GM19099 (cell line): Measurements from ENCODE around the gene ST3GAL6.

ENCODE experiments used
- POLR2A ChIP-seq: IDR thresholded peaks from 3 replicates; pipeline ENCODE4 v1.6.1; 2011; ENCODE audit warnings: low read depth; ENCODE audit not compliant: insufficient read length; ENCODE audit errors: extremely low read depth

Gene ST3GAL6

GRCh38 chr3:98800401-98800800 lies 37.3 kb downstream of the ST3GAL6 start:
- TF ChIP-seq POLR2A = no peak

GRCh38 chr3:98801043-98801747 lies 38.1 kb downstream of the ST3GAL6 start:
- TF ChIP-seq POLR2A = no peak

- TF ChIP-seq POLR2A = no peak
Measured at GRCh38 chr3:98805571-98805970, 42.4 kb downstream of the ST3GAL6 start.

GRCh38 chr3:98806521-98806920 lies 43.4 kb downstream of the ST3GAL6 start:
- no peak for TF ChIP-seq POLR2A

GRCh38 chr3:98807011-98807410 lies 43.9 kb downstream of the ST3GAL6 start:
- TF ChIP-seq POLR2A = no peak

- no peak for TF ChIP-seq POLR2A
Measured at GRCh38 chr3:98807561-98807960, 44.4 kb downstream of the ST3GAL6 start.

GRCh38 chr3:98808071-98808470 lies 44.9 kb downstream of the ST3GAL6 start:
- TF ChIP-seq POLR2A = no peak

GRCh38 chr3:98809557-98809956 lies 46.4 kb downstream of the ST3GAL6 start:
- no peak for TF ChIP-seq POLR2A

- TF ChIP-seq POLR2A = no peak
Measured at GRCh38 chr3:98811048-98811447, 47.9 kb downstream of the ST3GAL6 start.

- TF ChIP-seq POLR2A = no peak
Measured at GRCh38 chr3:98812851-98813374, 49.8 kb downstream of the ST3GAL6 start.

GRCh38 chr3:98814817-98815420 lies 51.8 kb downstream of the ST3GAL6 start:
- no peak for TF ChIP-seq POLR2A

- no peak for TF ChIP-seq POLR2A
Measured at GRCh38 chr3:98817547-98818041, 54.5 kb downstream of the ST3GAL6 start.

- TF ChIP-seq POLR2A = no peak
Measured at GRCh38 chr3:98821063-98821462, 57.9 kb downstream of the ST3GAL6 start.

- no peak for TF ChIP-seq POLR2A
Measured at GRCh38 chr3:98823791-98824190, 60.7 kb downstream of the ST3GAL6 start.

- no peak for TF ChIP-seq POLR2A
Measured at GRCh38 chr3:98824256-98824655, 61.1 kb downstream of the ST3GAL6 start.

- no peak for TF ChIP-seq POLR2A
Measured at GRCh38 chr3:98826126-98826525, 63.0 kb downstream of the ST3GAL6 start.

- no peak for TF ChIP-seq POLR2A
Measured at GRCh38 chr3:98827221-98827920, 64.2 kb downstream of the ST3GAL6 start.
